Ovary (tissue), 9 donors: ENCODE measurements around the gene GCC1. TPM values are rescaled to one million over a fixed set of nuclear protein-coding genes. Genes with fewer than 3 reads are reported as not detected.

Source experiments
- DNase-seq, 5 donors: peaks; one replicate each; pipeline ENCODE4 v3.0.0-alpha.2; 2019 to 2020
- H3K27ac ChIP-seq, 2 donors: fragments of 200-600 bp; one replicate each; pipeline versions ENCODE4 v1.5.1 to v1.8.0; 2019 to 2022
- H3K27me3 ChIP-seq: fragments of 200-600 bp; one replicate; pipeline ENCODE4 v1.8.0; 2022
- H3K36me3 ChIP-seq: fragments of 200-600 bp; sonication (generic); one replicate; pipeline ENCODE4 v1.5.1; 2019
- H3K4me1 ChIP-seq: one replicate; pipeline ENCODE4 v1.8.1; 2013; ENCODE audit warnings: mild to moderate bottlenecking, moderate library complexity; ENCODE audit not compliant: insufficient read depth
- H3K4me3 ChIP-seq: fragments of 200-600 bp; sonication (generic); one replicate; pipeline ENCODE4 v1.5.1; 2017
- H3K9me3 ChIP-seq, 2 donors: fragments of 200-600 bp in 1 of 2; sonication (generic) in 1 of 2; one replicate each; pipeline versions ENCODE4 v1.5.1 to v1.8.1; 2013 to 2019; ENCODE audit warnings: mild to moderate bottlenecking in 1 of 2, moderate library complexity in 1 of 2
- CTCF ChIP-seq, 3 donors: fragments of 450-650 bp in 2 of 3; fragments of 200-600 bp in 1 of 3; IDR thresholded peaks; one replicate each; pipeline versions ENCODE4 v1.5.1 to v1.8.0; 2016 to 2022; ENCODE audit warnings: antibody characterized with exemption in 3 of 3, mild to moderate bottlenecking in 1 of 3
- EP300 ChIP-seq: sonication (generic); formaldehyde crosslinking; IDR thresholded peaks from one replicate; pipeline ENCODE4 v1.6.1; 2017; ENCODE audit warnings: antibody characterized with exemption
- POLR2A ChIP-seq: fragments of 450-650 bp; IDR thresholded peaks from one replicate; pipeline ENCODE4 v1.6.1; 2017; ENCODE audit warnings: antibody characterized with exemption, mild to moderate bottlenecking, moderate library complexity
- WGBS, 3 donors: extraction: QIAGEN DNeasy Blood & Tissue Kit in 1 of 3; methylation state at CpG; one replicate each; pipeline versions ENCODE4 v1.1.5 to v1.1.7; 2013 to 2017; 5-methylcytosine and 5-hydroxymethylcytosine counted together
- intact Hi-C, 4 donors: fragments of 100-400 bp; cut with DNase I; formaldehyde crosslinking; loops; one replicate each; pipeline versions ENCODE4 v1.11.0 to v1.15.1; 2022 to 2023
- polyA plus RNA-seq, 2 donors: library from polyadenylated mRNA; stranded (reverse); fragments of 200-250 nt in 1 of 2; fragments of 350-450 nt in 1 of 2; fragmentation: Illumina TruSeq in 1 of 2; extraction: RNeasy Lipid Tissue Mini Kit (QIAGEN cat#74804) in 1 of 2; gene quantifications; one replicate each; pipeline ENCODE4 v1.2.3, GENCODE V29; 2013 to 2014
- total RNA-seq, 7 donors: library from RNA; depleted of rRNA in 2 of 7; stranded (reverse); fragments of >200 nt in 2 of 7; fragmentation: NEBNext Ultra II Directional in 3 of 7; extraction: Animal tissue kit (Norgen Biotek cat#: 25700) in 3 of 7; gene quantifications; one replicate each; pipeline versions ENCODE4 v1.1.0 to v1.2.4, GENCODE V29; 2016 to 2023
- donor health status: DM: no; HTN: no; CAD: no; lungs with moderate emphysema.
- donor health status: DM: no; HTN: no; CAD: no.
- donor health status: Bipolar disorder and iron deficiency.
- donor health status: DM: yes; HTN: yes; CAD: no.
- donor health status: DM: no; HTN: no; CAD: no.
- donor health status: DM: yes; HTN: yes; CAD: no.

GCC1 gene
- total and polyA plus RNA-seq, 9 donors: 7.8 to 21.1 (median 13.0) TPM

- TF ChIP-seq EP300: no peak
- DNase-seq: no peak
- WGBS, 3 donors: 56 to 68% (median 65%) methylated on average over 1 of the region's 1 CpG
- no peak overlapping the region for H3K27ac ChIP-seq
- H3K27me3 ChIP-seq: no peaks in the 10 kb centered on the region
- H3K4me3 ChIP-seq: no peak overlapping the region
- H3K36me3 ChIP-seq: no peaks in the 10 kb centered on the region
- H3K9me3 ChIP-seq: no peaks in the 10 kb centered on the region
- intact Hi-C loops: loop anchor here in 1 of 4 donors (10.0 kb wide), 1 partner anchor 596 kb away; no protein-coding TSS in a partner anchor
- H3K4me1 ChIP-seq: no peaks in the 10 kb centered on the region
Measured at GRCh38 chr7:127618775-127619174, 33.4 kb upstream of the GCC1 start.

GRCh38 chr7:127618042-127618441 lies 32.6 kb upstream of the GCC1 start, which contains the start of gene PAX4:
Gene PAX4, minus strand, starts transcription at chr7:127618142. Its CDS starts 2,214 bp downstream, at chr7:127615928.
- intact Hi-C loops: loop anchor here in 1 of 4 donors (10.0 kb wide), 1 partner anchor 597 kb away; no protein-coding TSS in a partner anchor
- no peak for DNase-seq
- Histone ChIP-seq H3K27me3 (no peaks in the 10 kb centered on the region), H3K4me3 (no peak within 1 kb of the TSS), H3K27ac (no peak within 1 kb of the TSS), H3K36me3 (no peaks in the 10 kb centered on the region), H3K4me1 (no peaks in the 10 kb centered on the region), H3K9me3 (no peaks in the 10 kb centered on the region)
- 45 to 54% (median 52%) methylated on average over 2 of the region's 2 CpGs for WGBS, 3 donors
- TF ChIP-seq EP300 (no peak), CTCF (IDR thresholded peaks at IDR 0.05) (no peak), POLR2A (no peak)

- no peak overlapping the region for H3K27ac ChIP-seq
- no peaks in the 10 kb centered on the region for H3K4me1 ChIP-seq
- intact Hi-C loops: loop anchor here in 1 of 4 donors (10.0 kb wide), 1 partner anchor 598 kb away; no protein-coding TSS in a partner anchor
- no peaks in the 10 kb centered on the region for H3K36me3 ChIP-seq
- WGBS, 3 donors: 86 to 91% (median 90%) methylated on average over 5 of the region's 5 CpGs
- TF ChIP-seq EP300 (no peak), CTCF (IDR thresholded peaks at IDR 0.05) (no peak), POLR2A (no peak)
- no peak overlapping the region for H3K4me3 ChIP-seq
- DNase-seq: no peak
- no peaks in the 10 kb centered on the region for H3K9me3 ChIP-seq
- H3K27me3 ChIP-seq: no peaks in the 10 kb centered on the region
Measured at GRCh38 chr7:127616724-127617123, 31.3 kb upstream of the GCC1 start.

- H3K9me3 ChIP-seq: peaks cover 0 to 7% of the 10 kb centered on the region in 2 donors
- no peak for DNase-seq
- intact Hi-C loops: loop anchor here in 1 of 4 donors (10.0 kb wide), 1 partner anchor 603 kb away; no protein-coding TSS in a partner anchor
- no peaks in the 10 kb centered on the region for H3K27me3 ChIP-seq
- no peak for TF ChIP-seq CTCF (IDR thresholded peaks at IDR 0.05)
- no peak for TF ChIP-seq EP300
- no peak for TF ChIP-seq POLR2A
- no peaks in the 10 kb centered on the region for H3K4me1 ChIP-seq
- WGBS, 3 donors: 85 to 91% (median 86%) methylated on average over 1 of the region's 1 CpG
- no peaks in the 10 kb centered on the region for H3K36me3 ChIP-seq
- no peak overlapping the region for H3K4me3 ChIP-seq
- H3K27ac ChIP-seq: no peak overlapping the region
Measured at GRCh38 chr7:127612263-127612662, 26.9 kb upstream of the GCC1 start.

- TF ChIP-seq EP300: no peak
- no peak for TF ChIP-seq POLR2A
- no peak for TF ChIP-seq CTCF (IDR thresholded peaks at IDR 0.05)
- DNase-seq: no peak
- intact Hi-C loops: no loop called here
- H3K36me3 ChIP-seq: no peaks in the 10 kb centered on the region
- WGBS, 3 donors: 79 to 88% (median 84%) methylated on average over 3 to 6 of the region's 6 CpGs
- no peak overlapping the region for H3K27ac ChIP-seq
- no peaks in the 10 kb centered on the region for H3K4me1 ChIP-seq
- no peaks in the 10 kb centered on the region for H3K27me3 ChIP-seq
- H3K9me3 ChIP-seq: peaks cover 0 to 7% of the 10 kb centered on the region in 2 donors
- no peak overlapping the region for H3K4me3 ChIP-seq
Measured at GRCh38 chr7:127609297-127609696, 23.9 kb upstream of the GCC1 start.
